Endothelial cell of umbilical vein (primary cell): ENCODE data around the gene PDZD4.

Experiments
- CTCF ChIP-seq, 2 donors: IDR thresholded peaks; 1 replicate in 1 of 2; 2 replicates in 1 of 2; pipeline ENCODE4 v1.5.1; 2011; ENCODE audit warnings: low read length in 2 of 2, mild to moderate bottlenecking in 2 of 2, moderate library complexity in 2 of 2, control low read depth in 1 of 2, inconsistent platforms in 1 of 2, low read depth in 1 of 2; ENCODE audit not compliant: insufficient read depth in 1 of 2; ENCODE audit errors: extremely low read depth in 1 of 2
- EZH2 ChIP-seq: IDR thresholded peaks from 2 replicates; pipeline ENCODE4 v1.6.1; 2012; ENCODE audit warnings: borderline replicate concordance, low read depth, mild to moderate bottlenecking, moderate library complexity, low read length, inconsistent platforms; ENCODE audit not compliant: severe bottlenecking
- FOS ChIP-seq: IDR thresholded peaks from 2 replicates; pipeline ENCODE4 v1.6.1; 2011; ENCODE audit warnings: mild to moderate bottlenecking, low read length, moderate library complexity, borderline replicate concordance; ENCODE audit not compliant: insufficient read depth
- JUN ChIP-seq: IDR thresholded peaks from 2 replicates; pipeline ENCODE4 v1.6.1; 2011; ENCODE audit warnings: borderline replicate concordance, low read depth; ENCODE audit not compliant: insufficient read length, insufficient read depth
- MAX ChIP-seq: IDR thresholded peaks from 2 replicates; pipeline ENCODE4 v1.6.1; 2011; ENCODE audit not compliant: insufficient read depth, insufficient read length
- MYC ChIP-seq: IDR thresholded peaks from one replicate; pipeline ENCODE4 v1.6.1; 2011; ENCODE audit warnings: mild to moderate bottlenecking, low read depth, low read length
- POLR2A ChIP-seq: IDR thresholded peaks from 2 replicates; pipeline ENCODE4 v1.6.1; 2012; ENCODE audit warnings: low read depth, mild to moderate bottlenecking, control low read depth, low read length
- POLR2AphosphoS5 ChIP-seq: IDR thresholded peaks from 2 replicates; pipeline ENCODE4 v1.6.1; 2012; ENCODE audit warnings: low read depth, mild to moderate bottlenecking, control low read depth, low read length, moderate library complexity; ENCODE audit not compliant: insufficient read depth

GRCh38 chrX:153777261-153778090, 52.9 kb downstream of the PDZD4 start:
- TF ChIP-seq CTCF (IDR thresholded peaks at IDR 0.05; ENCODE audit: extremely low read depth in 1 of 2, insufficient read depth in 1 of 2, low read depth in 1 of 2, low read length in 2 of 2) = no peak
- TF ChIP-seq JUN = no peak
- TF ChIP-seq EZH2 = no peak
- TF ChIP-seq POLR2A = no peak
- no peak for TF ChIP-seq MAX
- no peak for TF ChIP-seq POLR2AphosphoS5
- no peak for TF ChIP-seq FOS
- no peak for TF ChIP-seq MYC
